NOMO-1 treated with DMSO at 0.1 percent for 48 hours (cell line): ENCODE data around the gene VMO1.
"Not testable (repeated sequence)": the region's sequence is repeated elsewhere in the genome, so short reads cannot be mapped to it uniquely, and the experiment has no call there.

Source experiments
- DNase-seq: peaks from one replicate; lab custom pipeline; 2025; ENCODE audit not compliant: unreplicated experiment; lab: John Stamatoyannopoulos, UW

Gene VMO1

DNA sequence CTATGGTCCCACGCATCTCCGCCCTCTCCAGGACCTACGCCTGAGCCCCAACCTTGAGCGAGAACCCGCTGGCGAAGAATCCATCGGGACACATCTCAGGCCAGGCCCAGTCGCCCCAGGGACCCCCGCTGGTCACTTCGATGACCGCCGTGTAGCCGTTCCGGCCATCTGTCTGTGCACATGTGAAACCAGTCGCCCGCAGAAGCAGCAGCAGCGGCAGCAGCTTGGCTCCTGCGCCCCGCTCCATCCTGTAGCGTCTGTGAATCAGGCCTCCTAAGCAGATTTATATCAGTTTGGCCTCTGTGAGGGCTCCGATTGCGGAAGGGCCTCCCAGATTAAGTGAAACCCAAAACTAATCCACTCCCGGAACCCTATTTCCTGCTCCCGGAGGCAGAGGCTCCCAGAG is at the start of gene VMO1:
Gene VMO1 (minus strand): TSS at position 259 of the 406 bp plus-strand sequence. CDS start 12 bp downstream, at position 247.
- no peak for DNase-seq

DNA sequence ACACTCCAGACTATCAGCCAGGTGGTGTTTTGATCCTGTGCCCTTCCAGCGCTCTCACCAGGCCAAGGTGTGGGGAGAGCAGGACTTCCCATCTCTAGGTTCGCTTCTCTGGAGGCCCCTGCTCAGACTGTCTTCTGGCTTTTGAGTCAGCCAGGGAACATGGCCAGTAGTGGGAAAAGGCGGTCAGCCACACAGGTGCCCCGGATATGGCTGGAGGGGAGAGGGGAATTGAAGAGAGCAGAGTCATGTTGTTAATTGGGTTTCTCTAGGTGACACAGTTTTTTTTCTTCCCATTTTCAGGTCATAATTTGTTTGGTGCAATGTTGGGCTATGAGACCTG is 48.5 kb upstream of the VMO1 start:
- no peak for DNase-seq

- DNase-seq, result peak; percentile 18
Measured at GRCh38 chr17:4833941-4834680, 47.9 kb upstream of the VMO1 start.

DNA sequence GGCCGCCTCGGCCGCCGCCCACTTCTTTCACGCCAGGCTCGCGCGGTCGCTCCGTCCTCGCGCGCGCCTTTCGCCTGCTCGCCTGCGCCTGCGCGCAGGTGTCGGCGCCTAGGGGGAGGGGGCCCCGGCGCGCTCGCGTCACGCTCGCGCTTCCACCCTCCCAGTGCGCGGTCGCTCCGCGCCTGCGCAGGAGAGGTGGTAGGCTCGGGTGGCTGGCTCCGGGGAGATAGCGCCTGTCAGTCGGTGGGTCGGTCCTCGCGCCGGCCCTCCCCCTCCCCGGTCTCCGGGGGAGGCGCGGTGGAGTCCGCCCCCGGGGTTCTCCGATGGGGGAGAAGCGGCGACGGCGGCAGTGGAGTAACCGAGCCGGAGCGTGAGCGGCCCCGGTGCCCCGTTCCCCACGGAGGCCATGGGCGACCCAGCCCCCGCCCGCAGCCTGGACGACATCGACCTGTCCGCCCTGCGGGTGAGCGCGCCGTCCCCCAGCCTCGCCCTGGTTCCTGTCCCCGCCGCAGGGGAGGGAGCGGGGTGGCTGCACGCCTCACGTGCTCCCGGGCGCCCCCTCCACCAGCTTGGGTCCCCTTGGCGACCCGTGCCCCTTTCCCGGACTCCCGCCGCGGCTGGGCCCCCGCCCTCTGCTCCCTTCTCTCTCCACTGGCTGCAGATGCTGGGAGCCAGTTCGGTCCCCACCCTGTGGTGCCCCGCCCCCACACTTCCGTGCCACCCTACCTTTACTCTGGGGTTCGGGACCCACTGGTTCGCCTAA is 47.2 kb upstream of the VMO1 start, which contains the start of gene MINK1:
Gene MINK1 (plus strand): TSS at position 163 of the 763 bp plus-strand sequence. CDS start 244 bp downstream, at position 407.
- peak; percentile 82 for DNase-seq

- not testable (repeated sequence) for DNase-seq
Measured at GRCh38 chr17:4832829-4833177, 46.6 kb upstream of the VMO1 start.

- no peak for DNase-seq
Measured at GRCh38 chr17:4827399-4827798, 41.2 kb upstream of the VMO1 start.

DNA sequence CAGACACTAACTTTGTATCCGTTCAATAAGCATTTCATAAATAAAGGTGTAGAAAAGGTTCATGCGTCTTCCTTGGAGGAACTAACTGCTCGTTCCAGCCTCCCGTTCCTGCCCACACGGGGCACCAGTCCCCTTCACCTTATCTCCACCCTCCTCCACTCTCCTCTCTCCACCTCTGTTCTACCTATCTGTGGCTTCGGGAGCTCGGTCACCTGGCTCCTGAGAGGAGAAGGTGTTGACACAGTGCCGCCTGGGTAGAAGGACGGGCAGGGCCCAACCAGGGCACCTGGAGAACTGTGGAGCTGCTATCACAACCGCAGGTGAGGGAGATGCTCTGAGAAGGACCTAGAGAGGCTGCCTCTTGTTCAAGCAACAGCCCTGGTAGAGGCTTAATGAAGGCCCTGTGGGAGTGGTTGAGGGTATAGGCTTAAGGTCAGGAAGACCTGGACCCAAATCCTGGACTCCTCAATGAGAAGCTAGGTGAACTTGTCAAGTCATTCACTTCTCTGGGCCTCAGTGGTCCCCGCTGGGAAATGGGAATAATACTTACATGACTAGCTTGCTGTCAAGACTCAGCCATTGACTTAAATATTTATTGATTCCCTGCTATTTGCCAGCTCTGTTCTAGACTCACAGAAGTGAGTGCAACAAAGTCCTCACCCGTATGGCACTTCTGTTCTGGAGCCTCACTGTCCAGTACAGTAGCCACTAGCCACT is 37.4 kb upstream of the VMO1 start:
- no peak for DNase-seq

DNA sequence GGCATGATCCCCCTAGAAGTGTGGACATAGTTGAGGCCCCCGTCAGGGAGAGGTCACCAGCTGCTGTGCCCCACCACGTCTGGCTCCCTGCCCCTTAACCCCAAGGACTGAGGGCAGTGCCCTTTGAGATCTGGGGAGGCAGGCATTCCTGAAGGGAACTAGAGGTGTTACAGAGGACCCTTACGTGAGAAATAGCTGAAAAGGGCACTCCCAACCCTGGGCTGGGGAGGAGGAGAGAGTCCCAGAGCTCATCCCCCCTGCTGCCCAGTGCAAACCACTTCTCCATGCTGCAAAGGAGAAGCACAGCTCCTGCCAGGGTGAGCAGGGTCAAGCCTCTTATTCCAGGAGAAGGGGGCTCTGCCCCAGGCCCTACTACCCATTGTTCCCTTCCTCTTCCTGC is 36.7 kb upstream of the VMO1 start:
- DNase-seq, result no peak

DNA sequence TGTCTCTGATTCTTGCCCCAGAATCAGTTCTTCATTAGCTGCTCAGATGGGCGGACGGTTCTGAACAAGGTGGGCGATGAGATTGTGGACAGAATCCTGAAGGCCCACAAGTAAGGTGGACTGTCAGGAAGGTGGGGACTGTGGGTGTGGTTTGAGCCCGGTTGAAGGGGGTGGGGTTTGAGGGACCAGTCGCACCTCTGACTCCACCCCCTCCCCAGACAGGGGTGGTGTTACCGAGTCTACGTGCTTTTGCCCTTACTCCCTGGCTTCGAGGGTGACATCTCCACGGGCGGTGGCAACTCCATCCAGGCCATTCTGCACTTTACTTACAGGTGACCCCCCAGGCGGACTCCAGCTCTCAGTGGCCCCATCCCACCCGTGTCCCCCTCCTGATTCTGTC is 32.1 kb upstream of the VMO1 start:
- DNase-seq, result no peak

DNA sequence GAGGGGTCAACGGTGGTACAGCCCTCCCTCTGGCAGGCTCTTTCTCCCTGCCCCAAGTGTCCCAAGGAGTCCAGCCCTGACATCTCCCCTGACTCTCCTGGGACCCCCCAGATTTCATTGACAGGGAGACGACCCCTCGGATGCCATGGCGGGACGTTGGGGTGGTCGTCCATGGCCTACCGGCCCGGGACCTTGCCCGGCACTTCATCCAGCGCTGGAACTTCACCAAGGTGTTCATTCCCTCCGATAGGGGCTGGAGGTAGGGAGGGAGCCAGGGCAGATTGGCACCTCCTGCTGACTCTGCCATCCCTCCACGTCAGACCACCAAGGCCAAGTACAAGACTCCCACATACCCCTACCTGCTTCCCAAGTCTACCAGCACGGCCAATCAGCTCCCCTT is 30.7 kb upstream of the VMO1 start:
- DNase-seq, result no peak

- DNase-seq, result no peak
Measured at GRCh38 chr17:4815043-4815675, 29.0 kb upstream of the VMO1 start.

- no peak for DNase-seq
Measured at GRCh38 chr17:4812690-4813089, 26.5 kb upstream of the VMO1 start.

GRCh38 chr17:4811471-4811870 is 25.3 kb upstream of the VMO1 start:
- DNase-seq, result no peak

DNA sequence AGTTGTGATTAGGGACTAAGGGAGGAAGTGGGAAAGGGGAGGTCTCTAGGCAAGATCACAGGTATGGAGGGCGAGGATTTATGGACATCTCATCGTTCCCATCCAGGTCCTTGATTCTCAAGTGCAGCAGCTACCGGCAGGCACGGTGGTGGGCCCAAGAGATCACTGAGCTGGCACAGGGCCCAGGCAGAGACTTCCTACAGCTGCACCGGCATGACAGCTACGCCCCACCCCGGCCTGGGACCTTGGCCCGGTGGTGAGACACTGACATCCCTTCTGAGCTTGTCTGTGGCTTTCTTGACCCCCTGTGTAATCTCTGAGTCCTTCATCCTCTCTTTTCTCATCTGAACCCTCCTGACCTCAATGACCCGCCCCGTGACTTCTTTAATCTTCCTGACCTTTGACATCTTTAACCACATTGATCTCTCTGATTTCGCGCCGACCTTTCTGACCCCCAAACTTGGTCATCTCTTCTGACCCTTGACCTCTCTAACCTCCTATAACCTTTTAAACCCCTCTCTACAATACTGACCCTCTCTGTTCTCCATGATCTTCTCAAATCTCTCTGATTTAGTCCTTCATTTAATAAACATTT is 24.6 kb upstream of the VMO1 start:
- no peak for DNase-seq

DNA sequence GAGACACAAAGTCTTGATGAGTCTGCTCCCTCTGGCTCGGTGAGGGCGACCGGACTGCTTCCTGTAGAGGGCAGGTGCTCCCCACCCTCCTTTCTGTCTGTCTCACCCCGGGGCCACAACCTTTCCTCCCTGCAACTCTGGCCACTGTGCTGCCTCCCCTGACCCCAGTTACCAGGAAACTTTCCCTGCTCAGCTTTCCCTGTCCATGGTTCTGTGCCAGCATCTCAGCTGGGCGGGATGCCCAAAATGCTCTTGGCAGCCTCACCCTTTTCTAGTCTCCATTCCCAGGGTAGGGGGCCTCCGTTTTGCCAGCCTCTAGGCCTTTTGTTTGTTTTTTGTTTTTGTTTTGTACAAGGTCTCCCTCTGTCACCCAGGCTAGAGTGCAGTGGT is 22.2 kb upstream of the VMO1 start:
- no peak for DNase-seq

GRCh38 chr17:4807605-4808377 is 21.6 kb upstream of the VMO1 start:
- DNase-seq, result no peak

- DNase-seq, result peak; percentile 66
Measured at GRCh38 chr17:4806777-4807604, 20.8 kb upstream of the VMO1 start, which contains the start of gene PLD2. Gene PLD2, plus strand, starts transcription at chr17:4807152. Its CDS starts 621 bp downstream, at chr17:4807773.

GRCh38 chr17:4806456-4806776 is 20.3 kb upstream of the VMO1 start:
- DNase-seq, result no peak

DNA sequence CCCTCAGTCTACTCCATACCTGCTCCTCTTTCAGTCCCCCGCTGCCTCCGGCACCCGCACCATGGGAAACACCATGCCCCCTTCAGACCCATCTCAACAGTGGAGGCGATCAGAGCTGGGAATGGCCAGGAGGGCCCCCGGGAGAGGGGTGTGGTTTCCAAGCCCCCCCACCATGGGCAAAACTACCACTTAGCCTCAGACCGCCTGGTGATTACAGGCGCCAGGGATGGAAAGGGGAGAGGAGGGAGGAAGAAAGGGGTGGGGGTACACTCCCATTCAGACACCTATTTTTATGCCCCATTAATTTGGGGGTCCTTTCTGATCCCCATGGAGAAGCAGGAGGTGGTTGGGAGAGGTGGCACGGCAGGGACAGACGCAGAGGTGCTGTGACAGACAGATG is 16.1 kb upstream of the VMO1 start, which contains the start of gene C17orf114:
Gene C17orf114 (minus strand): TSS at position 101 of the 400 bp plus-strand sequence.
- DNase-seq, result no peak
